Measurements from ENCODE around the gene ABCA8. TPM values are rescaled to one million over a fixed set of nuclear protein-coding genes. Genes with fewer than 3 reads are reported as not detected.

ABCA8 gene
- total RNA-seq, 1 experiment from 2014 or later = not detected

- Mint-ChIP-seq H3K27ac (no peak overlapping the region), H3K9me3 (0 out of 5 replicates have a peak, but pooled peaks cover 0 to 1% of the 10 kb centered on the region in 2 experiments), H3K27me3 (ENCODE audit: low read depth) (no peaks in the 10 kb centered on the region), H3K4me1 (no peaks in the 10 kb centered on the region), H3K36me3 (ENCODE audit: insufficient read depth in 1 of 3, low read depth in 3 of 3) (no peaks in the 10 kb centered on the region; a peak in 1 of 7 replicates), H3K4me3 (no peak overlapping the region)
- Histone ChIP-seq H3K27me3 (ENCODE audit: insufficient read depth, low read length) (no peaks in the 10 kb centered on the region), H3K4me2 (ENCODE audit: insufficient read depth, insufficient read length, low read length) (no peak overlapping the region), H3T11ph (ENCODE audit: low read length) (no peak overlapping the region), H4K20me1 (ENCODE audit: control insufficient read depth, insufficient read depth, insufficient read length) (no peaks in the 10 kb centered on the region), H2BK5ac (ENCODE audit: insufficient read length, low read length) (no peak overlapping the region), H2AFZ (ENCODE audit: low read length) (no peak overlapping the region), H3K4me1 (ENCODE audit: insufficient read depth, low read length) (no peaks in the 10 kb centered on the region), H3K23ac (ENCODE audit: insufficient read length, low read depth, low read length) (no peak overlapping the region), H2AK5ac (ENCODE audit: insufficient read length, low read length) (no peak overlapping the region), H2BK120ac (ENCODE audit: low read depth, low read length, poor library complexity, severe bottlenecking) (no peak overlapping the region), H3K79me2 (ENCODE audit: insufficient read depth, low read length) (no peaks in the 10 kb centered on the region), H2BK12ac (ENCODE audit: insufficient read length, low read depth, low read length) (no peak overlapping the region), H2BK20ac (ENCODE audit: low read depth, low read length, poor library complexity, severe bottlenecking) (no peak overlapping the region), H3K4ac (ENCODE audit: low read depth, low read length) (no peak overlapping the region), H4K8ac (replicated peaks; ENCODE audit: insufficient read length, low read depth, low read length) (no peak overlapping the region), H2BK15ac (ENCODE audit: low read depth, low read length) (no peak overlapping the region), H3K56ac (ENCODE audit: insufficient read length, low read depth, low read length) (no peak overlapping the region), H3K18ac (ENCODE audit: insufficient read length, low read depth, low read length) (no peak overlapping the region), H3K23me2 (ENCODE audit: insufficient read length, low read depth, low read length, poor library complexity, severe bottlenecking) (no peaks in the 10 kb centered on the region), H3K79me1 (ENCODE audit: insufficient read depth, low read depth, low read length, poor library complexity, severe bottlenecking) (no peaks in the 10 kb centered on the region), H4K91ac (ENCODE audit: insufficient read length, low read depth, low read length) (no peak overlapping the region), H3K9me3 (ENCODE audit: control insufficient read depth, low read depth, low read length) (no peaks in the 10 kb centered on the region), H4K5ac (ENCODE audit: insufficient read length, low read depth, low read length) (no peak overlapping the region), H3K9ac (ENCODE audit: extremely low read depth, insufficient read length, low read length) (no peak overlapping the region), H3K27ac (ENCODE audit: insufficient read length, low read depth, low read length) (no peak overlapping the region), H3K14ac (ENCODE audit: insufficient read depth, low read length) (no peak overlapping the region)
- WGBS (ENCODE audit: extremely low coverage, insufficient read length, low lambda C conversion rate) = no CpG with 5 or more reads among the region's 7 CpGs
- no peak for DNase-seq
- TF ChIP-seq CTCF (conservative IDR thresholded peaks at IDR 0.05) = no peak
These were observed 124.0 kb downstream of the ABCA8 start for GRCh38 chr17:68831170-68831569.

Data from H9 (cell line).